ENCODE measurements around the gene EDEM1.
"Not testable (repeated sequence)": the region's sequence is repeated elsewhere in the genome, so short reads cannot be mapped to it uniquely, and the experiment has no call there.

Gene EDEM1

GRCh38 chr3:5187156-5187919, at the start of gene EDEM1:
Gene EDEM1 (plus strand): TSS chr3:5187707. CDS start chr3:5187806, 99 bp downstream.
- peak; percentile 86 for DNase-seq

- DNase-seq = no peak
Observed at GRCh38 chr3:5138214-5138981, 49.1 kb upstream of the EDEM1 start.

- no peak for DNase-seq
Observed at GRCh38 chr3:5140230-5140621, 47.3 kb upstream of the EDEM1 start.

GRCh38 chr3:5140839-5141238, 46.7 kb upstream of the EDEM1 start:
- DNase-seq = no peak

- DNase-seq = no peak
Observed at GRCh38 chr3:5141760-5142159, 45.7 kb upstream of the EDEM1 start.

- no peak for DNase-seq
Observed at GRCh38 chr3:5143464-5143863, 44.0 kb upstream of the EDEM1 start.

GRCh38 chr3:5144316-5144994, 43.1 kb upstream of the EDEM1 start:
- DNase-seq = no peak

- no peak for DNase-seq
Observed at GRCh38 chr3:5145120-5145519, 42.4 kb upstream of the EDEM1 start.

GRCh38 chr3:5147152-5147551, 40.4 kb upstream of the EDEM1 start:
- not testable (repeated sequence) for DNase-seq

- DNase-seq = no peak
Observed at GRCh38 chr3:5149306-5149880, 38.1 kb upstream of the EDEM1 start.

- DNase-seq = no peak
Observed at GRCh38 chr3:5151586-5151985, 35.9 kb upstream of the EDEM1 start.

GRCh38 chr3:5153074-5153473, 34.4 kb upstream of the EDEM1 start:
- DNase-seq = no peak

GRCh38 chr3:5155241-5155640, 32.3 kb upstream of the EDEM1 start:
- DNase-seq = no peak

GRCh38 chr3:5160321-5160720, 27.2 kb upstream of the EDEM1 start:
- DNase-seq = no peak

- DNase-seq = no peak
Observed at GRCh38 chr3:5160940-5161858, 26.3 kb upstream of the EDEM1 start.

- no peak for DNase-seq
Observed at GRCh38 chr3:5162102-5162501, 25.4 kb upstream of the EDEM1 start.

GRCh38 chr3:5165698-5166097, 21.8 kb upstream of the EDEM1 start:
- DNase-seq = no peak

GRCh38 chr3:5166846-5167245, 20.7 kb upstream of the EDEM1 start:
- DNase-seq = no peak

GRCh38 chr3:5168110-5168509, 19.4 kb upstream of the EDEM1 start:
- DNase-seq = no peak

- no peak for DNase-seq
Observed at GRCh38 chr3:5169807-5170206, 17.7 kb upstream of the EDEM1 start.

- DNase-seq = no peak
Observed at GRCh38 chr3:5170975-5171374, 16.5 kb upstream of the EDEM1 start.

GRCh38 chr3:5172018-5172417, 15.5 kb upstream of the EDEM1 start:
- no peak for DNase-seq
